WTC11 (cell line): Measurements from ENCODE around the gene TJAP1. TPM values are rescaled to one million over a fixed set of nuclear protein-coding genes. Genes with fewer than 3 reads are reported as not detected.

Experiments used
- ATAC-seq: fragments of 200-7000 bp; cut with Tn5 transposase; 2 replicates; pipeline ENCODE4 v1.10.0; 2021; ENCODE audit warnings: mild to moderate bottlenecking, moderate library complexity
- CTCF ChIA-PET: fragments of 300-600 bp; sonication (Branson Sonifier 250); formaldehyde crosslinking; loops from one replicate; lab custom pipeline; 2021; ENCODE audit warnings: antibody characterized with exemption; lab: Charles Lee
- POLR2A ChIA-PET: fragments of 350-600 bp; sonication (Branson Sonifier 250); formaldehyde crosslinking; loops from one replicate; lab custom pipeline; 2021; ENCODE audit warnings: antibody characterized with exemption; lab: Charles Lee
- DNase-seq: peaks from one replicate; pipeline ENCODE4 v3.0.0; 2021; ENCODE audit warnings: low spot score
- H3K27ac Mint-ChIP-seq: 2 replicates; pipeline ENCODE4 v1.8.0; 2021; ENCODE audit warnings: mixed read lengths
- H3K27me3 Mint-ChIP-seq: 2 replicates; pipeline ENCODE4 v1.8.0; 2021; ENCODE audit warnings: low read depth, mild to moderate bottlenecking, moderate library complexity, mixed read lengths
- H3K36me3 Mint-ChIP-seq: 2 replicates; pipeline ENCODE4 v1.8.0; 2021; ENCODE audit warnings: mixed read lengths
- H3K4me1 Mint-ChIP-seq: 2 replicates; pipeline ENCODE4 v1.8.0; 2022; ENCODE audit warnings: mixed read lengths
- H3K4me3 Mint-ChIP-seq: 2 replicates; pipeline ENCODE4 v1.8.0; 2021; ENCODE audit warnings: mild to moderate bottlenecking, moderate library complexity, mixed read lengths
- H3K9me3 Mint-ChIP-seq: 2 replicates; pipeline ENCODE4 v1.8.0; 2021; ENCODE audit warnings: mixed read lengths
- AFF4 ChIP-seq: sonication (generic); formaldehyde crosslinking; IDR thresholded peaks from 2 replicates; pipeline ENCODE4 v1.8.1; 2023; ENCODE audit warnings: mild to moderate bottlenecking, missing genetic modification reagents, borderline replicate concordance
- ATF1 ChIP-seq: sonication (generic); formaldehyde crosslinking; IDR thresholded peaks from 2 replicates; pipeline ENCODE4 v1.8.1; 2023; ENCODE audit warnings: mild to moderate bottlenecking, moderate library complexity, missing genetic modification reagents
- ATF6 ChIP-seq: sonication (generic); formaldehyde crosslinking; IDR thresholded peaks from 2 replicates; pipeline ENCODE4 v1.8.1; 2023; ENCODE audit warnings: mild to moderate bottlenecking, missing genetic modification reagents
- E2F4 ChIP-seq: sonication (generic); formaldehyde crosslinking; IDR thresholded peaks from 2 replicates; pipeline ENCODE4 v1.8.1; 2022; ENCODE audit warnings: low read depth, mild to moderate bottlenecking, moderate library complexity, missing genetic modification reagents, borderline replicate concordance
- FOXP1 ChIP-seq: sonication (generic); formaldehyde crosslinking; IDR thresholded peaks from 2 replicates; pipeline ENCODE4 v1.8.0; 2022; ENCODE audit warnings: missing genetic modification reagents, mild to moderate bottlenecking, moderate library complexity, borderline replicate concordance
- FOXP4 ChIP-seq: sonication (generic); formaldehyde crosslinking; IDR thresholded peaks from 2 replicates; pipeline ENCODE4 v1.8.0; 2022; ENCODE audit warnings: mild to moderate bottlenecking, missing genetic modification reagents
- GRHL2 ChIP-seq: fragments of 250-450 bp; sonication (Bioruptor Pico); IDR thresholded peaks from 2 replicates; pipeline ENCODE4 v1.8.0; 2022; ENCODE audit warnings: mild to moderate bottlenecking, moderate library complexity; ENCODE audit not compliant: insufficient replicate concordance, severe bottlenecking
- IRF1 ChIP-seq: sonication (generic); formaldehyde crosslinking; IDR thresholded peaks from 2 replicates; pipeline ENCODE4 v1.8.0; 2023; ENCODE audit warnings: missing genetic modification reagents
- MYBL2 ChIP-seq: sonication (generic); formaldehyde crosslinking; IDR thresholded peaks from 2 replicates; pipeline ENCODE4 v1.8.1; 2023; ENCODE audit warnings: mild to moderate bottlenecking, moderate library complexity, missing genetic modification reagents
- NFATC4 ChIP-seq: fragments of 250-450 bp; sonication (Bioruptor Pico); IDR thresholded peaks from 2 replicates; pipeline ENCODE4 v1.9.0; 2021; ENCODE audit warnings: mild to moderate bottlenecking
- NFE2L1 ChIP-seq: sonication (generic); formaldehyde crosslinking; IDR thresholded peaks from 2 replicates; pipeline ENCODE4 v1.8.1; 2023; ENCODE audit warnings: missing genetic modification reagents
- NFYB ChIP-seq: sonication (generic); formaldehyde crosslinking; conservative IDR thresholded peaks from 2 replicates; pipeline ENCODE4 v1.8.0; 2022; ENCODE audit warnings: low read depth, missing genetic modification reagents
- NR3C1 ChIP-seq: sonication (generic); formaldehyde crosslinking; conservative IDR thresholded peaks from 2 replicates; pipeline ENCODE4 v1.8.1; 2023; ENCODE audit warnings: low read depth, mild to moderate bottlenecking, missing genetic modification reagents
- SMAD3 ChIP-seq: sonication (generic); formaldehyde crosslinking; IDR thresholded peaks from 2 replicates; pipeline ENCODE4 v1.8.0; 2022; ENCODE audit warnings: missing genetic modification reagents, mild to moderate bottlenecking, borderline replicate concordance
- TEAD1 ChIP-seq: sonication (generic); formaldehyde crosslinking; IDR thresholded peaks from 2 replicates; pipeline ENCODE4 v1.8.0; 2022; ENCODE audit warnings: mild to moderate bottlenecking, missing genetic modification reagents
- TEAD4 ChIP-seq: sonication (generic); formaldehyde crosslinking; IDR thresholded peaks from 2 replicates; pipeline ENCODE4 v1.8.0; 2022; ENCODE audit warnings: mild to moderate bottlenecking, missing genetic modification reagents
- USF2 ChIP-seq: sonication (generic); formaldehyde crosslinking; IDR thresholded peaks from 2 replicates; pipeline ENCODE4 v1.8.1; 2023; ENCODE audit warnings: mild to moderate bottlenecking, missing genetic modification reagents, moderate library complexity
- ZNF423 ChIP-seq: fragments of 250-450 bp; sonication (Bioruptor Pico); IDR thresholded peaks from 2 replicates; pipeline ENCODE4 v2.1.2; 2022; ENCODE audit warnings: mild to moderate bottlenecking, moderate library complexity
- ZNF512 ChIP-seq: sonication (generic); formaldehyde crosslinking; IDR thresholded peaks from 2 replicates; pipeline ENCODE4 v1.8.1; 2022; ENCODE audit warnings: missing genetic modification reagents, borderline replicate concordance
- total RNA-seq: library from RNA; stranded (reverse); gene quantifications from 3 replicates; pipeline ENCODE4 v1.2.3, GENCODE V29; 2021

Gene TJAP1
- total RNA-seq, 1 experiment from 2014 or later = 40.4 TPM

GRCh38 chr6:43468748-43469681, 8.4 kb upstream of the TJAP1 start (continued):
- TF ChIP-seq AFF4 (CRISPR knock-in tag) = no peak
- no peak for TF ChIP-seq TEAD4
- no peak for TF ChIP-seq MYBL2
- no peak for TF ChIP-seq GRHL2 (CRISPR knock-in tag)
- TF ChIP-seq E2F4 (CRISPR knock-in tag) = no peak
- TF ChIP-seq NFYB (CRISPR knock-in tag) = no peak
- TF ChIP-seq FOXP4 (CRISPR knock-in tag) = no peak
- TF ChIP-seq, all 79 proteins: peak for 0

- CTCF ChIA-PET = interaction anchor here (1.0 to 1.4 kb wide), 3 partner anchors 14 to 183 kb away, joined by 3 to 8 read pairs (median 3); no protein-coding TSS in a partner anchor
- TF ChIP-seq NFATC4 (CRISPR knock-in tag) = no peak
- Mint-ChIP-seq H3K27ac (no peak overlapping the region), H3K9me3 (no peaks in the 10 kb centered on the region), H3K4me1 (peaks cover 12% of the 10 kb centered on the region), H3K27me3 (no peaks in the 10 kb centered on the region; the same call in 1 of the 2 replicates), H3K36me3 (no peaks in the 10 kb centered on the region), H3K4me3 (no peak overlapping the region)
- ATAC-seq (no peak), DNase-seq (no peak)
- POLR2A ChIA-PET = no interaction called here
These were observed 7.4 kb upstream of the TJAP1 start for GRCh38 chr6:43469947-43470346.

GRCh38 chr6:43471399-43471798, 6.0 kb upstream of the TJAP1 start:
- POLR2A ChIA-PET = no interaction called here
- CTCF ChIA-PET = interaction anchor here (0.7 kb wide), 1 partner anchor 21 kb away, joined by 3 read pairs; no protein-coding TSS in a partner anchor
- H3K27ac Mint-ChIP-seq = peak overlapping the region; percentile 15; the same call in 1 of the 2 replicates
- no peak for TF ChIP-seq TEAD1 (CRISPR knock-in tag)
- TF ChIP-seq ZNF512 (CRISPR knock-in tag) = no peak
- TF ChIP-seq IRF1 (CRISPR knock-in tag) = no peak
- TF ChIP-seq ATF6 (CRISPR knock-in tag) = no peak
- no peak for TF ChIP-seq FOXP1 (CRISPR knock-in tag)
- no peak for TF ChIP-seq ATF1 (CRISPR knock-in tag)
- TF ChIP-seq SMAD3 = no peak
- TF ChIP-seq ZNF423 (CRISPR knock-in tag) = no peak
- no peak for TF ChIP-seq NR3C1 (CRISPR knock-in tag)
- no peak for TF ChIP-seq NFE2L1
- TF ChIP-seq USF2 (CRISPR knock-in tag) = no peak

More at GRCh38 chr6:43471399-43471798, 6.0 kb upstream of the TJAP1 start:
- no peak for DNase-seq
- no peaks in the 10 kb centered on the region; the same call in 1 of the 2 replicates for H3K27me3 Mint-ChIP-seq
- H3K36me3 Mint-ChIP-seq = no peaks in the 10 kb centered on the region
- H3K4me3 Mint-ChIP-seq = no peak overlapping the region
- no peaks in the 10 kb centered on the region for H3K9me3 Mint-ChIP-seq
- no peak for ATAC-seq
- peaks cover 12% of the 10 kb centered on the region for H3K4me1 Mint-ChIP-seq
